GM23338 (cell line): ENCODE measurements around the gene BMPR2. TPM values are rescaled to one million over a fixed set of nuclear protein-coding genes. Genes with fewer than 3 reads are reported as not detected.

ENCODE experiments used
- ATAC-seq: fragments of 200-7000 bp; cut with Tn5 transposase; 3 replicates; pipeline ENCODE4 v1.9.1; 2020
- DNase-seq: peaks from one replicate; pipeline ENCODE4 v3.0.0-alpha.2; 2015; ENCODE audit warnings: low spot score
- H2AFZ ChIP-seq: fragments of 200-600 bp; sonication (generic); 2 replicates; pipeline ENCODE4 v1.8.0; 2016; ENCODE audit warnings: antibody characterized with exemption, mild to moderate bottlenecking, moderate library complexity
- H3F3A ChIP-seq: fragments of 200-600 bp; sonication (generic); replicated peaks from 2 replicates; pipeline ENCODE4 v1.8.0; 2017; ENCODE audit warnings: antibody characterized with exemption, mixed run types, low read depth
- H3K27ac ChIP-seq: fragments of 200-600 bp; sonication (generic); 2 replicates; pipeline ENCODE4 v1.6.1; 2016; ENCODE audit warnings: low read depth
- H3K27me3 ChIP-seq: fragments of 200-600 bp; sonication (generic); 2 replicates; pipeline ENCODE4 v1.8.0; 2016; ENCODE audit warnings: mild to moderate bottlenecking, mixed run types, moderate library complexity; ENCODE audit not compliant: insufficient read depth
- H3K36me3 ChIP-seq: fragments of 200-600 bp; sonication (generic); 2 replicates; pipeline ENCODE4 v1.8.0; 2016; ENCODE audit warnings: mild to moderate bottlenecking; ENCODE audit not compliant: insufficient read depth
- H3K4me1 ChIP-seq: fragments of 200-600 bp; sonication (generic); 2 replicates; pipeline ENCODE4 v1.8.0; 2016; ENCODE audit warnings: mild to moderate bottlenecking, moderate library complexity; ENCODE audit not compliant: insufficient read depth
- H3K4me2 ChIP-seq: fragments of 200-600 bp; sonication (generic); 2 replicates; pipeline ENCODE4 v1.7.1; 2017; ENCODE audit warnings: mixed run types
- H3K4me3 ChIP-seq: fragments of 200-600 bp; sonication (generic); 2 replicates; pipeline ENCODE4 v1.6.1; 2016; ENCODE audit warnings: mixed run types
- H3K79me2 ChIP-seq: fragments of 200-600 bp; sonication (generic); replicated peaks from 2 replicates; pipeline ENCODE4 v1.8.0; 2017; ENCODE audit warnings: mild to moderate bottlenecking; ENCODE audit not compliant: insufficient read depth
- H3K9me2 ChIP-seq: fragments of 200-600 bp; sonication (generic); 2 replicates; pipeline ENCODE4 v1.8.0; 2017; ENCODE audit not compliant: insufficient read depth
- H4K20me1 ChIP-seq: fragments of 200-600 bp; sonication (generic); replicated peaks from 2 replicates; pipeline ENCODE4 v1.8.0; 2017; ENCODE audit warnings: mild to moderate bottlenecking; ENCODE audit not compliant: insufficient read depth
- H3K27ac Mint-ChIP-seq: 2 replicates; pipeline ENCODE4 v1.8.0; 2020; ENCODE audit warnings: inconsistent platforms, mild to moderate bottlenecking, moderate library complexity, mixed read lengths
- H3K27me3 Mint-ChIP-seq: 3 replicates; pipeline ENCODE4 v1.8.0; 2022; ENCODE audit warnings: low read depth, mild to moderate bottlenecking, moderate library complexity, mixed read lengths, inconsistent platforms; ENCODE audit not compliant: insufficient read depth, poor library complexity
- H3K36me3 Mint-ChIP-seq: 3 replicates; pipeline ENCODE4 v1.8.0; 2021; ENCODE audit warnings: low read depth, mild to moderate bottlenecking, inconsistent platforms, moderate library complexity, mixed read lengths
- H3K4me1 Mint-ChIP-seq: 3 replicates; pipeline ENCODE4 v1.8.0; 2020; ENCODE audit warnings: mild to moderate bottlenecking, inconsistent platforms, mixed read lengths
- H3K4me3 Mint-ChIP-seq: 3 replicates; pipeline ENCODE4 v1.8.0; 2021; ENCODE audit warnings: moderate library complexity, mild to moderate bottlenecking, inconsistent platforms, mixed read lengths
- H3K9me3 Mint-ChIP-seq: 3 replicates; pipeline ENCODE4 v1.8.0; 2020; ENCODE audit warnings: moderate library complexity, mild to moderate bottlenecking, inconsistent platforms, mixed read lengths
- POLR2AphosphoS5 ChIP-seq: IDR thresholded peaks from 2 replicates; pipeline ENCODE4 v1.6.1; 2016; ENCODE audit warnings: antibody characterized with exemption, low read depth
- ZNF331 ChIP-seq: fragments of 250-450 bp; sonication (Bioruptor Pico); IDR thresholded peaks from 2 replicates; pipeline ENCODE4 v1.5.0; 2020; ENCODE audit warnings: low read depth, mild to moderate bottlenecking, moderate library complexity
- ZNF462 ChIP-seq: fragments of 250-450 bp; sonication (Bioruptor Pico); IDR thresholded peaks from 2 replicates; pipeline ENCODE4 v1.5.0; 2020; ENCODE audit warnings: mild to moderate bottlenecking, moderate library complexity
- polyA plus RNA-seq: library from polyadenylated mRNA; unstranded; fragments of >200 nt; fragmentation: Nextera tagmentation; extraction: Ambion mirVana; gene quantifications from 2 replicates; pipeline ENCODE4 v1.2.1, GENCODE V29; 2016
- total RNA-seq: library from RNA; depleted of rRNA; stranded (reverse); fragments of >200 nt; shearing (Covaris generic); gene quantifications from 2 replicates; pipeline ENCODE4 v1.2.3, GENCODE V29; 2014

BMPR2 gene
- total and polyA plus RNA-seq, 2 experiments from 2014 or later, result 6.7 to 21.6 TPM

DNA sequence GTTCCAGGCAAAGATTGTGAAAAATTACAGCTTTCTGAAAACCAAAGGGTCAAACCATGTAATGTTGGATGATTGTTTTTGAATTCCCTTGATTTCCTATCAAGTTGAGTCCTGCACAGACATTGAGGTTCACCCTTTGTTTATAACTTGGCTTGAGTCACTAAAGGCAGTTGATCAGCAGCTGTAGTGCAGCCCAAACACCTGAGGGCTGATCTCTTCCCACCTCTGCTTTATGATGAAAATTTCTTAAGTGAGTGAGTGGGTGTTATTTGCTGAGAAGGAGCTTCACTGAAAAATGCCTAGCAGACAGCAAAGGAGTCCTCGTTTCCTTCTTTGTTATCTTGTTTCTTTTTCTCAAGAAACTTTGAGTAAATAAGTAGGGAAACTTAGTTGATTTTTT is 31.9 kb upstream of the BMPR2 start:
- no peaks in the 10 kb centered on the region for H3K27me3 Mint-ChIP-seq
- 0 out of 2 replicates have a peak, but pooled peaks cover 3% of the 10 kb centered on the region for H3K9me2 ChIP-seq

More for the DNA sequence above, 31.9 kb upstream of the BMPR2 start:
- Histone ChIP-seq H3K79me2 (no peaks in the 10 kb centered on the region), H4K20me1 (no peaks in the 10 kb centered on the region), H3F3A (0 out of 2 replicates have a peak, but pooled peaks cover 5% of the 10 kb centered on the region), H3K4me2 (peak overlapping the region; percentile 0; the same call in 1 of the 2 replicates), H3K4me3 (no peak overlapping the region), H2AFZ (peak overlapping the region; percentile 2; the same call in 1 of the 2 replicates), H3K27me3 (no peaks in the 10 kb centered on the region), H3K4me1 (peaks cover 5% of the 10 kb centered on the region; the same call in 1 of the 2 replicates), H3K27ac (no peak overlapping the region), H3K36me3 (no peaks in the 10 kb centered on the region)
- H3K36me3 Mint-ChIP-seq, result no peaks in the 10 kb centered on the region
- TF ChIP-seq ZNF331 (CRISPR knock-in tag) (no peak), POLR2AphosphoS5 (no peak), ZNF462 (CRISPR knock-in tag) (no peak)
- no peak overlapping the region for H3K27ac Mint-ChIP-seq
- ATAC-seq (peak; percentile 83), DNase-seq (peak; percentile 32)
- peaks cover 9% of the 10 kb centered on the region; the same call in 2 of the 3 replicates for H3K4me1 Mint-ChIP-seq
- H3K4me3 Mint-ChIP-seq, result no peak overlapping the region
- H3K9me3 Mint-ChIP-seq, result no peaks in the 10 kb centered on the region; the same call in 2 of the 3 replicates
